HUDEP-2 (cell line): ENCODE measurements around the gene ASB2.
A peak's percentile ranks its signal among the peaks of the same experiment; 100 is the strongest.

Experiments used
- DNase-seq, 76 experiments: peaks; one replicate each; lab custom pipeline; 2025; ENCODE audit not compliant: unreplicated experiment in 76 of 76; lab: John Stamatoyannopoulos, UW

ASB2 gene

DNA sequence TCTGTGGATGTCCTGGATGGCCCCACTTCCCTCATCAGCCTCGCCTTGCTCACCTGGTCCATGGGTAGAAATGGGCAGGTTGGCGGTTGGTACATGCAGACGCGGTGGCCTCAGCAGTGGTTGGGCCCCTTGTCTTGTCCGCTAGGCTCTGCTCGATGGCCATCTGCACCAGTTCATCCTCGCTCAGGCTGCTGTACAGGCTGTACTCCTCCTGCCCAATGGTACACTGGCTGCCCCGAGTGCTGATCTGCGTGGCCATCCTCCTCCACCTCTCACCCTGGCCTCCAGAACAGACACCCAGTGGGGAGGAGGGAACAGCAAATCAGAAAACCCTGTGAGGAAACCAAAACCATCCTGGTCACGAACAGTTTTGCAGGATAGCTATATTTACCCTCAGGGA, 12.1 kb downstream of the ASB2 start:
- no peak for DNase-seq

GRCh38 chr14:93963692-93964091, 12.7 kb downstream of the ASB2 start:
- DNase-seq, result no peak

- DNase-seq, result no peak
These were observed 13.4 kb downstream of the ASB2 start for GRCh38 chr14:93962701-93963601.

DNA sequence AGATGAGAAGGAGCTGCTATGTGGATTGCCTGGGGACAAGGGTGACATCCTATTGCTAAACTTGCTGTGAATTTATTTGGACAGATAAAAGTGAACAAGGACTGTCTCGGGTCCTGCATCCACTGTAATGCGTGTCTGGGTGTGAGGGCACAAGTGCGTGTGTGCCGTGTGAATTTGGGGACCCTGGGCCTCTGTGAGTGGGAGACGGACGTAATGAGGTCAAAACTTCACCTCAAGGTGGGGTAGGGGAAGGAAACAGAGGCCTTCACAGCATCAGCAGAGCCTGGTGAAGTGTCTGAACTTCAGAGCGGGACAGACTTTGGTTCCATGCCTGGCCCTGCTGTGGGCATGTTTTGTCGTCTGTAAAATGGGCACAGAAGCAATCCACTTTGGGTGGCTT, 14.8 kb downstream of the ASB2 start:
- DNase-seq, result no peak

DNA sequence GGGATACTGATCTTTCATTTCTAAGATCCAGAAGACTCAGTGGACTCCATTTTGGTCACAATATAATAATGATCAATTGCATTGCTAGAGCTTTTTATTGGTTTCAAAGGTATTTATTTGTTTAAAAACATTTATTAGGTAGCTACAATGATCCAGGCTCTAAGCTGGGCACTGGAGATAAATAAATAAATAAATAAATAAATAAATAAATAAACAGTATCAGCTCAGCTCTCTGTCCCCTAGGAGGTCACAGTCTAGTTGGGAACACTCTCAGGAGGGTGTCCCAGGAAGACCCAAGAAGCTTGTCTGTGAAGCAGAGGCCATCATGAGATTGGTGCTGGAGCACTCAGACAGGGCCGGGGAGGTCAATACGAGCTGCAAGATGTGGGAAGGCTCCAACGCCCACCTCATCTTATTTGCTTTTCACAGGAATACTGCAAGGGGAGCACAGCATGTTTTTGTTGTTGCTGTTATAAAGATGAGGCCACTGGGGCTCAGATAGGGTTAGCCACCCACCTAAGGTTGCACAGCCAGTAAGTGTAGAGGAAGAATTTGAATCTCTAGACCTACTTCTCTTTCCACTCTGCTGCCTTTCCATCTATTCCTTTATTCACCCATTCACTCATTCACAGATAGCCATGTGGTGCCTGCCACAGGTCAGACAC, 15.5 kb downstream of the ASB2 start:
- no peak for DNase-seq

GRCh38 chr14:93960108-93960475, 16.3 kb downstream of the ASB2 start:
- no peak for DNase-seq

DNA sequence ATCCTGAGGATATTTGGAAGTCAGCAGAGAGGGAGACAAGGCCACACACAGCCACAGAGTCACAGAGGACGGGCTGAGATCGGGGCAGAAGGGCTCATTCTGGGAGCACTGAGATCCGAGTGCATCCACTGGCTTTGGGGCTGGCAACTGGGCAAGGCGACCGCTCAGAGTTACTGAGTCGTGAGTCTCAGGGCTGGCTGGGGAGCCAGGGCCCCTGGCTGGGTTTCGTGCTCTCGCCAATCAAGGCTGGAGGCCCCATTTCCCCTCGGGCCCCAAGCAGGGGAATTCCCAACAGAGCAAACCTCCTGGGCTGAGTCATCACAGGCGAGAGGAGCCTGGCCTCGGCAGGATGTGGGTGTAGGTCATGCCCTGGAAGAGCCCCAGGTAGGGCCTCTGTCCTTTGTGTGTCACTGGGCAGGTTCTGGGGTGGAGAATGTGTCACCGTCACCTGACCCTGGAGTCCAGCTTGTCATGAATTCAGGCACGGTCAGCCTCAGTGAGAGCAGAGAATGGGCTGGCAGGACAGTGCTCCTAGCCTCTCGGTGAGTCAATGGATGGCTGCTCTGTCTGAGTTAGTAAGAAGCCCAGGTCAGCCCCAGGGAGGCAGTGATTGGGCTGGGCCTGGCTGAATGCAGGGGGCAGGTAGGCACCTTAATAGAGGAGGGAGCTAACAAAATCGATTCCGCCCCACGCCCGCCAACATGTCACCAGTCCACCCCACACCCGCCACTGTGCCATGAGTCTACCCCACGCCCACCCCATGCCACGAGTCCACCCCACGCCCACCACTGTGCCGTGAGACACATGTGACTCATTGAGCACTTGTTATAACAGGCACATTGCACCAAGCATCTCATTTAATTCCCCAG, 16.9 kb downstream of the ASB2 start:
- DNase-seq, result peak in 3 of 76 experiments; percentile 2 to 11 (median 3)

DNA sequence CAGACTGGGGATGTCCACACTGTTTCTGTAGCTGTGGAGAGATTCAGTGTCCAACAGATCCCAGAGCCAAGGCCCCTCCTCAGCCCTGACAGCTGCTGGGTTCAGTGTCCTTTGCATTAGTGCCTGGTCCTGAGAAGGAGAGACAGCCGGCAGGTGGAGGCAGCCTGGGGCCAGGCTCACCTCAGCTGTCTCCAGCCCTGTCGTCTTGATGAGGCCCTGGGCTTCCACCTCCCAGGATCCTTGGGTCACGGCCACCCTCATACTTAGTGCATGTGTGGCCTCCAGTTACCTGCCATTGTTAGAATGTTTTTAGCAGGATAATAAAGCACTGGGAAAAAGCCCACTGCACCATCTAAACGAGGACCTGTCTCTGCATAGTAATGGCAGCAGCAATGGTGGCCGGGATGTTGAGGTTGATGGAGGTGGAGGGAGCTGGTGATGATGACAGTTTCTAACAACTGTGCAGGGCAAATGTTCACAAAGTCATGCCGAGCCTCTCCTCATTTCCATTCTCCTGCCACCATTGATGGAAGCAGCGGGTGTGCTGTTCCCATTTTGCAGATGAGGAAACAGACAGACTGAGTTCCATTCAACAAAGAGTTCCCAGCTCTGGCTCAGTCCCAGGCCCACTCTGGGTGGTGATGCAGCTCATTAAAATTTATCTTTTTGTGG, 17.7 kb downstream of the ASB2 start:
- no peak for DNase-seq

DNA sequence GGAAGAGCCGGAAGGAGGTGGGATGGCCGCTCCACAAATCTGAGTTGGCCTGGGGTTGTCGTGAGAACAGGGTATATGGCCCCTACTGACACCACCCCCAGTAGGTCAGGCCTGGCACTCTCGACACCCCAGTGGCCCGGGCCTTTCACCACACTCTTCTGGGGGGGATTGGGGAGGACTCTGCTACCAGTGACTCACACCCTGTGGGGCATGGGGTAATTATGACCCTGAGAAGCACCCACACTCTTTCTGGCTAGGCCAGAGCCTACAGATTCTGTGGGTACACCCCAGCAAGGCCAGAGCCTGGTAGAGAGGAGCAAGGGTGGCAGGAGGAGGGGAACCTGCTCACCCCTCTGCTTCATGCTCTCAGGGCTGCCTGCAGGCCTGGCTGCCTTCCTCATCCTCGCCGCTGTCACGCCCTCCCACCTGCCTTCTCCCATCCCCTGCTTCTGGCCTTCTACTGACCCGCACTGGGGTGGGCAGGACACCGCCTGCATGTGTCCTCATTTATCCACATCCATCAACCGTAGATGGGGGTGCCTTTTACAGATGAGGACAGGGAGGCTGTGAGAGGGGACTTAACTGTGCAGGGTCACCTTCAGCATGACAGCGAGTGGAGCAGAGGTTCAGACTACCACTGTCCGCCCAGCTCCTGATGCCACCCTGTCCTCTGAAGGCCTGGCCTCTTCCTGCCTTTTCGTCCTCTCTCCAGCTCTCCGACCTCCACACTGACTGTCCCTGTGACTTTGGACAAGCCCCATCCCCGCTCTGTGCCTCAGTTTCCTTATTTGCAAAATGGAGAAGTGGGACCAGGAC, 18.4 kb downstream of the ASB2 start:
- no peak for DNase-seq

DNA sequence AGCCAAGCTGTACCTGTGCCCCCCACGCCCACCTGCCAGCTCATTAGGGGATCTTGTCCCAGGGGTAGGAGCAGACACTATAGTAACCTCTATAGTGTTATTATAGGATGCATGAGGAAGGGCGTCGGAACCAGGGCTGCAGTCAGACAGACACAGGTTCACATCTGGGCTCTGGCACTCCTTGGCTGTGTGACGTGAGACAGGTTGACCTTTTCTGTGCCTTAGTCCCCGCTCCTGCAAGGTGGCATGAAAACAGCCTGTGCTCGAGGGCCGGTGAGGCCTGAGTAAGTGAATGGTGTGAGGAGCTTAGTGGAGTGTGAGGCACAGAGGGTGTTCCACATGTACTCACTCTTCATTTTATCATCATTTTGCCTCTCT, 19.0 kb downstream of the ASB2 start:
- no peak for DNase-seq

- no peak for DNase-seq
These were observed 19.6 kb downstream of the ASB2 start for GRCh38 chr14:93956514-93957332.

- no peak for DNase-seq
These were observed 20.4 kb downstream of the ASB2 start for GRCh38 chr14:93955850-93956481.

- no peak for DNase-seq
These were observed 21.2 kb downstream of the ASB2 start for GRCh38 chr14:93954900-93955849.

DNA sequence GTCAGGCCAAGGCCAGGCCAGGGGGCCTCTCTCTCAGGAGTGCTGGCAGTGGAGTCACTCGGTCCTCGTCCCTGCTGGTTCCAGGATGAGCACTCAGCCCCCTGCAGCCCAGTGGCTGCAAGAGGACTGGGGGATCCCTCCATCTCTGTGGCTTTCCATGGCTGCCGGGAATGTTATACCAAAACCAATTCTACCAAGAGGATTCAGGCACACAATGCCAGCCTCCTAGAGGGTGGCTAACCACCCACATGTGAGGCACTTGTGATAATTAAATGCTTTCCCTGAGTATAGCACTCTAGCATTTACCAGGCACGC, 21.9 kb downstream of the ASB2 start:
- no peak for DNase-seq

GRCh38 chr14:93953739-93954515, 22.4 kb downstream of the ASB2 start:
- no peak for DNase-seq

GRCh38 chr14:93953263-93953662, 23.1 kb downstream of the ASB2 start:
- DNase-seq, result no peak

DNA sequence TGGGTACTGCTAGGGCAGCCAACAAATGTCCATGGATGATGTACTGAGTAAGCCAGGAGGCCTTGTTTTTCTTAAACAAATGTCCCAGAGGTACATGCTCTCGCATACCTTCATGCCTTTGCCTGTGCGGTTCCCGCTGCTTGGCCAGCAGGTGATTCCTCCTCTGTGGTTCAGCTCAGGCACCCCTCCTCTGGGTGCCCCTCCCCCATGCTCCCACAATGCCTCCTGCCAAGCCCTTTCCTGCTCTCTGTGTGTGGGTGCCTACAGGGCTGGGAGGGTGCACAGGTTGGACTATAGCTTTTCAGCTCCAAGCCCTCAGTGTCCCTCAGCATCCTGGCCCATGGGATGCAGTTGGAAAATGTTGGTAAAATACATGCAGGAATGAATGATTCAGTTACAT, 23.5 kb downstream of the ASB2 start:
- DNase-seq, result no peak
